Tibial nerve (tissue), 4 donors: ENCODE results near the gene NKX6-2. TPM values are rescaled to one million over a fixed set of nuclear protein-coding genes. Genes with fewer than 3 reads are reported as not detected.

ENCODE experiments used
- DNase-seq, 2 donors: peaks; one replicate each; pipeline ENCODE4 v3.0.0-alpha.2; 2019; ENCODE audit warnings: low spot score in 2 of 2
- H3K27ac ChIP-seq, 4 donors: fragments of 200-600 bp; sonication (generic) in 3 of 4; one replicate each; pipeline ENCODE4 v1.5.1; 2017 to 2019; ENCODE audit warnings: mild to moderate bottlenecking in 1 of 4
- H3K27me3 ChIP-seq, 2 donors: fragments of 200-600 bp; sonication (generic) in 1 of 2; one replicate each; pipeline versions ENCODE4 v1.5.1 to v1.6.0; 2017 to 2019
- H3K36me3 ChIP-seq, 3 donors: fragments of 200-600 bp; sonication (generic); one replicate each; pipeline ENCODE4 v1.5.1; 2018 to 2019
- H3K4me1 ChIP-seq, 4 donors: fragments of 200-600 bp; sonication (generic) in 3 of 4; one replicate each; pipeline ENCODE4 v1.5.1; 2017 to 2019
- H3K4me3 ChIP-seq, 4 donors: fragments of 200-600 bp; sonication (generic) in 3 of 4; one replicate each; pipeline ENCODE4 v1.5.1; 2017 to 2019; ENCODE audit warnings: mild to moderate bottlenecking in 1 of 4, moderate library complexity in 1 of 4
- H3K9me3 ChIP-seq, 4 donors: fragments of 200-600 bp; sonication (generic) in 3 of 4; one replicate each; pipeline ENCODE4 v1.5.1; 2017 to 2019
- EP300 ChIP-seq, 2 donors: sonication (generic); formaldehyde crosslinking; IDR thresholded peaks; one replicate each; pipeline ENCODE4 v1.6.1; 2017; ENCODE audit warnings: antibody characterized with exemption in 2 of 2, mild to moderate bottlenecking in 1 of 2
- POLR2A ChIP-seq, 2 donors: fragments of 450-650 bp; IDR thresholded peaks; one replicate each; pipeline ENCODE4 v1.6.1; 2017; ENCODE audit warnings: antibody characterized with exemption in 2 of 2, mild to moderate bottlenecking in 2 of 2, moderate library complexity in 2 of 2
- WGBS, 2 donors: methylation state at CpG; one replicate each; pipeline ENCODE4 v1.1.5; 2018; 5-methylcytosine and 5-hydroxymethylcytosine counted together
- total RNA-seq, 4 donors: library from RNA; depleted of rRNA; stranded (reverse); fragments of >200 nt; gene quantifications; one replicate each; pipeline ENCODE4 v1.1.0, GENCODE V29; 2016
- TF ChIP-seq, protein P1 (sequence below), 5 experiments: fragments of 200-600 bp in 3 of 5; fragments of 450-650 bp in 2 of 5; sonication (generic) in 3 of 5; IDR thresholded peaks; one replicate each; pipeline ENCODE4 v1.5.1; 2016 to 2019; ENCODE audit warnings: antibody characterized with exemption in 5 of 5, mild to moderate bottlenecking in 3 of 5, moderate library complexity in 2 of 5

Gene NKX6-2
- total RNA-seq, 4 donors from 2014 or later = 0.20 to 10.3 (median 2.5) TPM

DNA sequence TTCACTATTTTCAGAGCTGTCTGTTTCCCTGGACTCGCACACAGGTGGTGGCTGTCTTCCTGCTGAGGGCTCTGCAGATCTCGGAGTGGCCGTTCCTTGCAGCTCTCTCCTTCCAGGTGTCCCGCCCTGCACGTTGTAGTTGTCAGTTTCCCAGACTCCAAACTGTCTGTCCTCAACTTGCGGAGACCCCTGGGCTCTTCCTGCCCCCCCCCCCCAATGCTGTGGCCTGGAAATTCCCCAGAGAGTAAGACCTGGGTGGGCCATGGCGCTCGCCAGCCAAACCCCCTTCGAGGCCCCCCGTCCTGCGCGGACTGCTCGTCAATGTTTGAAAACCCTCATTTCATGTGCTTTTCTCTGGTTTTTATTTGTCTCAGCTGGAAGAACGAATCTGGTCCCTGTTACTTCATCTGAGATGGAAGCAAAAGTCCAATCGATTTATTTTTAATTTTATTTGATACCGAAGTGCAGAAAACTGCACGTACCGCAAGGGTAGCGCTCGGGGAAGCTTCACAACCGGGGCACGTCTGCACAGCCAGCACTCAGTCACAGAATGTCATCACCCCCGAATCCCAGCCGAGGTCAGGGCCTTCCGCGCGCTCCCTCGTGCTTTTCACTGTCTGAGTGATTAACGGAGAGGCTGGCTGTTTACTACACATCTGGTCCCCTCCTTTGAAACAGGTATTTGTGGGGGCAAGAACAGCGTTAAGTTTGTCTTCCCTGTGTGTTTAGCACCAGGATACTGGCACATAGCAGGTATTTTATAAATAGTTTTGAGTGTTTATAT is 46.4 kb upstream of the NKX6-2 start:
- TF ChIP-seq EP300 (IDR thresholded peaks at IDR 0.05) (no peak), POLR2A (IDR thresholded peaks at IDR 0.05) (no peak)
- TF ChIP-seq, protein P1, sequence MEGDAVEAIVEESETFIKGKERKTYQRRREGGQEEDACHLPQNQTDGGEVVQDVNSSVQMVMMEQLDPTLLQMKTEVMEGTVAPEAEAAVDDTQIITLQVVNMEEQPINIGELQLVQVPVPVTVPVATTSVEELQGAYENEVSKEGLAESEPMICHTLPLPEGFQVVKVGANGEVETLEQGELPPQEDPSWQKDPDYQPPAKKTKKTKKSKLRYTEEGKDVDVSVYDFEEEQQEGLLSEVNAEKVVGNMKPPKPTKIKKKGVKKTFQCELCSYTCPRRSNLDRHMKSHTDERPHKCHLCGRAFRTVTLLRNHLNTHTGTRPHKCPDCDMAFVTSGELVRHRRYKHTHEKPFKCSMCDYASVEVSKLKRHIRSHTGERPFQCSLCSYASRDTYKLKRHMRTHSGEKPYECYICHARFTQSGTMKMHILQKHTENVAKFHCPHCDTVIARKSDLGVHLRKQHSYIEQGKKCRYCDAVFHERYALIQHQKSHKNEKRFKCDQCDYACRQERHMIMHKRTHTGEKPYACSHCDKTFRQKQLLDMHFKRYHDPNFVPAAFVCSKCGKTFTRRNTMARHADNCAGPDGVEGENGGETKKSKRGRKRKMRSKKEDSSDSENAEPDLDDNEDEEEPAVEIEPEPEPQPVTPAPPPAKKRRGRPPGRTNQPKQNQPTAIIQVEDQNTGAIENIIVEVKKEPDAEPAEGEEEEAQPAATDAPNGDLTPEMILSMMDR (IDR thresholded peaks at IDR 0.05) = no peak
- no peak for DNase-seq
- WGBS, 2 donors = 48 to 52% methylated on average over 30 of the region's 30 CpGs

DNA sequence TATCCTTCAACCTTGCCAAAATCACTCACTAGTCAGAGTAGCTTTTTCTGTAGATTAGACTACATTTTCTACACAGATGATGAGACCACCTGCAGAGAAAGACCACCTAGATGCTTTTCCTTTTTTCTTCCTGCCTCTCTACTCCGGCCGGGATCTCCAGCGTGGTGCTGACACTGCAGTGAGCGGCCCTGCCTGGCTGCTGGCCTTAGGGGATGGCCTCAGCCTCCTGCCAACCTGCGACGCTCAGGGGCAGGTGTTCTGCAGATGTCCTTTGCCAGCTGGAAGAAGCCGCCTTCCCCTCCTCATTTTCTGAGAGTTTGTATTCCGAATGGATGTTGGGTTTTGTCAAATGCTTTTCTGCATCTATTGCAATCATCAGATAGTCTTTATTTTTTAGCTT is 43.5 kb upstream of the NKX6-2 start:
- no peaks in the 10 kb centered on the region for H3K9me3 ChIP-seq
- H3K4me1 ChIP-seq = no peaks in the 10 kb centered on the region
- H3K27me3 ChIP-seq = peaks cover 0 to 40% of the 10 kb centered on the region in 2 donors
- TF ChIP-seq, protein P1 (IDR thresholded peaks at IDR 0.05) = no peak
- no peak for TF ChIP-seq POLR2A (IDR thresholded peaks at IDR 0.05)
- H3K36me3 ChIP-seq = no peaks in the 10 kb centered on the region
- no peak overlapping the region for H3K4me3 ChIP-seq
- no peak for DNase-seq
- 67 to 68% methylated on average over 8 of the region's 8 CpGs for WGBS, 2 donors
- no peak overlapping the region for H3K27ac ChIP-seq

More for the DNA sequence above, 46.4 kb upstream of the NKX6-2 start:
- H3K36me3 ChIP-seq = no peaks in the 10 kb centered on the region
- H3K4me1 ChIP-seq = peaks cover 0 to 6% (median 4%) of the 10 kb centered on the region in 4 donors
- H3K9me3 ChIP-seq = no peaks in the 10 kb centered on the region
- H3K27ac ChIP-seq = no peak overlapping the region
- H3K4me3 ChIP-seq = no peak overlapping the region
- H3K27me3 ChIP-seq = peaks cover 0 to 63% of the 10 kb centered on the region in 2 donors

DNA sequence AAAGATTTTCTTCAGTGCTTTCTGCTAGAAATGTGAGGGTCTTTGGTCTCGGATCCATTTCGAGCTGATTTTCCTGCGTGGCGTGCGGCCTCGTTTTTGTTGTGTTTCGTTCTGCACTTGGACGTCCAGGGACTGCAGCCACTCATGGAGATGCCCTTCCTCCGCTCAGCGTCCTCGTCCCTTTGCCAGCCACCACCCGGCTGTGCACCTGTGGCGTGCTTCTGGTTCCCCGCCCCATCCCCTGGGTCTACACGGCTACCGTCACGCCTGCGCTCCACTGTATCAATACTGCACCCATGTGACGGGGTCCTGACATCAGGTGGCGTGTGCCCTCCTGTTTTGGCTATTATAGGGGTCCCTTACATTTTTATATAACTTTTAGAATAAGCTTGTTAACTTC is 42.7 kb upstream of the NKX6-2 start:
- H3K4me3 ChIP-seq = no peak overlapping the region

DNA sequence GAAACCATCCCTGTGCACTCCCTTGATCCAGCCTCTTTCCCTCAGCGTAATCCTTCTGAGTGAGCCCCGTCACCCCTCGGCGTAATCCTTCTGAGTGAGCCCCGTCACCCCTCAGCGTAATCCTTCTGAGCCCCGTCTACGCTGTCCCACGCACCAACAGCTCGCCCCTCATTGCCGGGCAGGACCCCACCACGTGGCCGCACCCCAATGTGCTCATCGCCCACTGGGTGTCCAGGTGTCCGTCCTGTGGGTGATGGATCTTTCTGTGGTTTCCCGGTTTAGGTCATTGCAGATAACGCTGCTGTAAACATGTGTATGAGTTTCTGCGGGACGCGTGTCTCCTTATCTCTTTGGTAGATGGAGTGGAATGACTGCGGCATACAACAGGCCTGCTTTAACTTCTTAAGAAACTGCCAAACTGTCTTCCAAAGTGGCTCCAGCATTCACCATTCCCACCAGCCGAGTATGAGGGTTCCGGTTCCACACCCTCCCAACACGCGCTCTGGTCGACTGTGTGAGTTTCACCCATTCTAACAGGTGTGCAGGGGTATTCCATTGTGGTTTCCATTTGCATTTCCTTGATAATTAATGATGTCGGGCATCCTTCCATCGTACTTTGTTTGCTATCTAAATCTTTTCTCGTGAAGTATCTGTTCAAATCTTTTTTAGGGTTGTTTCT is 42.1 kb upstream of the NKX6-2 start:
- Histone ChIP-seq H3K27ac (no peak overlapping the region), H3K9me3 (no peaks in the 10 kb centered on the region), H3K27me3 (peaks cover 0 to 27% of the 10 kb centered on the region in 2 donors), H3K36me3 (no peaks in the 10 kb centered on the region), H3K4me1 (no peaks in the 10 kb centered on the region), H3K4me3 (no peak overlapping the region)
- 91 to 92% methylated on average over 29 of the region's 29 CpGs for WGBS, 2 donors
- DNase-seq = no peak
- TF ChIP-seq EP300 (IDR thresholded peaks at IDR 0.05) (no peak), POLR2A (IDR thresholded peaks at IDR 0.05) (no peak)
- TF ChIP-seq, protein P1 (IDR thresholded peaks at IDR 0.05) = no peak

More for the DNA sequence above, 42.7 kb upstream of the NKX6-2 start:
- no peaks in the 10 kb centered on the region for H3K9me3 ChIP-seq
- H3K4me1 ChIP-seq = no peaks in the 10 kb centered on the region
- TF ChIP-seq, protein P1 (IDR thresholded peaks at IDR 0.05) = no peak
- TF ChIP-seq EP300 (IDR thresholded peaks at IDR 0.05) (no peak), POLR2A (IDR thresholded peaks at IDR 0.05) (no peak)
- 87 to 88% methylated on average over 20 of the region's 20 CpGs for WGBS, 2 donors
- no peak for DNase-seq
- no peaks in the 10 kb centered on the region for H3K36me3 ChIP-seq
- H3K27me3 ChIP-seq = peaks cover 0 to 34% of the 10 kb centered on the region in 2 donors
- no peak overlapping the region for H3K27ac ChIP-seq

DNA sequence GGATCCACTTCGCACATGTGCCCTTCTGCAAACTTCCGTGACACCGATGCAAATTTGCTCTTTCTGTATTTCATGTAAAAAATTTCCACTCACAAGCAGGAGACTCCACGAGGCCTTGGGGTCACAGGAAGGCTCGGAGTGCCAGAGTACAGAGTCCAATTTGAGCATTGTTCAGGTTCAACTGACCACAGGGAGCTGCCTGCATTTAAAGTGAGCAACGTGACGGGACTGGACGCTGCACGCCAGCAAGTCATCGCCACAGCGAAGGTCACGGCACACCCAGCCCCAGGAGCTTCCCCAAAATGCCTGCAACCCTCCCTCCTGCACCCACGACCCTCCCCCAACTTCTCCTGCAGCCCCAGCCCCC is 41.5 kb upstream of the NKX6-2 start:
- Histone ChIP-seq H3K27ac (no peak overlapping the region), H3K36me3 (no peaks in the 10 kb centered on the region), H3K27me3 (peaks cover 0 to 21% of the 10 kb centered on the region in 2 donors), H3K4me3 (no peak overlapping the region), H3K4me1 (no peaks in the 10 kb centered on the region), H3K9me3 (no peaks in the 10 kb centered on the region)
- TF ChIP-seq POLR2A (IDR thresholded peaks at IDR 0.05) = no peak
- WGBS, 2 donors = 74 to 82% methylated on average over 13 of the region's 13 CpGs
- no peak for DNase-seq
